HepG2 (cell line): ENCODE measurements around the gene TRAIP. TPM values are rescaled to one million over a fixed set of nuclear protein-coding genes. Genes with fewer than 3 reads are reported as not detected.

ENCODE experiments used
- ATAC-seq: fragments of 200-7000 bp; cut with Tn5 transposase; 3 replicates; pipeline ENCODE4 v1.9.1; 2020; ENCODE audit warnings: mild to moderate bottlenecking, moderate library complexity
- BruUV-seq: library from RNA; stranded (reverse); fragments of 400-500 nt; replicated peaks from 2 replicates; lab custom pipeline; 2021; lab: Mats Ljungman, UMichigan
- CTCF ChIA-PET: fragments of 300-600 bp; formaldehyde crosslinking; extraction: SDS; loops from one replicate; lab custom pipeline; 2021; ENCODE audit warnings: low total read pairs, inconsistent platforms, low intra/inter-chr PET ratio; lab: Yijun Ruan, JAX
- POLR2A ChIA-PET: fragments of 350-600 bp; sonication (Branson Sonifier 250); formaldehyde crosslinking; loops from one replicate; lab custom pipeline; 2020; ENCODE audit warnings: antibody characterized with exemption, inconsistent platforms; lab: Yijun Ruan, JAX
- DNase-seq: peaks from one replicate; pipeline ENCODE4 v3.0.0-alpha.2; 2015; ENCODE audit warnings: low spot score
- FAIRE-seq: peaks from 3 replicates; lab custom pipeline; 2011; peaks lifted over from hg19 to GRCh38; lab: Jason Lieb, UNC
- H2AFZ ChIP-seq: one replicate; pipeline ENCODE4 v1.6.1; 2011; ENCODE audit warnings: low read length, inconsistent platforms
- H3K27ac ChIP-seq: fragments of 300-600 bp; 3 replicates; pipeline ENCODE4 v1.8.0; 2011; ENCODE audit warnings: mixed run types, mild to moderate bottlenecking, mixed read lengths, low read length, inconsistent platforms; ENCODE audit not compliant: insufficient read depth; ENCODE audit errors: extremely low read length
- H3K27me3 ChIP-seq, 2 experiments: fragments of 200-600 bp in 1 of 2; 2 replicates in 1 of 2; 3 replicates in 1 of 2; pipeline versions ENCODE4 v1.6.0 to v1.8.0; 2011; ENCODE audit warnings: low read length in 2 of 2, mild to moderate bottlenecking in 2 of 2, moderate library complexity in 2 of 2, inconsistent platforms in 1 of 2; ENCODE audit not compliant: insufficient read depth in 2 of 2, control insufficient read depth in 1 of 2
- H3K36me3 ChIP-seq, 2 experiments: fragments of 200-600 bp in 1 of 2; replicated peaks in 1 of 2; 2 replicates in 1 of 2; 3 replicates in 1 of 2; pipeline versions ENCODE4 v1.5.1 to v1.8.0; 2011; ENCODE audit warnings: low read length in 2 of 2, inconsistent platforms in 1 of 2; ENCODE audit not compliant: insufficient read depth in 2 of 2, control insufficient read depth in 1 of 2
- H3K4me1 ChIP-seq: 2 replicates; pipeline ENCODE4 v1.5.1; 2012; ENCODE audit warnings: low read length, inconsistent platforms; ENCODE audit not compliant: insufficient read depth
- H3K4me2 ChIP-seq: 2 replicates; pipeline ENCODE4 v1.6.0; 2011; ENCODE audit warnings: low read depth, low read length, inconsistent platforms
- H3K4me3 ChIP-seq, 3 experiments: fragments of 200-600 bp in 1 of 3; sonication (generic), shearing (Covaris generic) in 1 of 3; replicated peaks in 1 of 3; 2 replicates each; pipeline ENCODE4 v1.5.1; 2011 to 2016; ENCODE audit warnings: low read length in 3 of 3, inconsistent platforms in 2 of 3, low read depth in 2 of 3, mild to moderate bottlenecking in 2 of 3, control low read depth in 1 of 3, mixed read lengths in 1 of 3; ENCODE audit not compliant: insufficient read depth in 1 of 3
- H3K79me2 ChIP-seq: one replicate; pipeline ENCODE4 v1.6.1; 2011; ENCODE audit warnings: low read length, inconsistent platforms; ENCODE audit not compliant: insufficient read depth
- H3K9ac ChIP-seq: 2 replicates; pipeline ENCODE4 v1.6.0; 2011; ENCODE audit warnings: mild to moderate bottlenecking, low read depth, low read length, inconsistent platforms; ENCODE audit not compliant: insufficient read depth
- H3K9me3 ChIP-seq: 2 replicates; pipeline ENCODE4 v1.5.1; 2012; ENCODE audit warnings: mild to moderate bottlenecking, low read length
- H4K20me1 ChIP-seq: 2 replicates; pipeline ENCODE4 v1.6.0; 2011; ENCODE audit warnings: inconsistent platforms, mild to moderate bottlenecking, low read length, moderate library complexity; ENCODE audit not compliant: insufficient read depth
- CEBPG ChIP-seq: IDR thresholded peaks from 2 replicates; pipeline ENCODE4 v1.6.1; 2016
- CENPT ChIP-seq: sonication (generic); formaldehyde crosslinking; IDR thresholded peaks from 2 replicates; pipeline ENCODE4 v1.8.0; 2022; ENCODE audit warnings: low read depth, mild to moderate bottlenecking, moderate library complexity, missing genetic modification reagents
- CHD4 ChIP-seq: fragments of 200-600 bp; sonication (generic); IDR thresholded peaks from 2 replicates; pipeline ENCODE4 v1.7.0; 2017; ENCODE audit warnings: mild to moderate bottlenecking, low read length, borderline replicate concordance
- HMG20A ChIP-seq: IDR thresholded peaks from 2 replicates; pipeline ENCODE4 v1.6.1; 2016; ENCODE audit warnings: borderline replicate concordance
- IRX3 ChIP-seq: sonication (generic); formaldehyde crosslinking; IDR thresholded peaks from 2 replicates; pipeline ENCODE4 v1.8.1; 2023; ENCODE audit warnings: mild to moderate bottlenecking, low read depth, missing genetic modification reagents, borderline replicate concordance
- PAX8 ChIP-seq: sonication (generic); formaldehyde crosslinking; IDR thresholded peaks from 2 replicates; pipeline ENCODE4 v1.8.0; 2022; ENCODE audit warnings: mild to moderate bottlenecking, missing genetic modification reagents, borderline replicate concordance
- RBFOX2 ChIP-seq: fragments of 200-400 bp; formaldehyde crosslinking; IDR thresholded peaks from 2 replicates; pipeline ENCODE4 v1.6.1; 2017; ENCODE audit warnings: low read depth, mild to moderate bottlenecking, low read length
- RFX3 ChIP-seq: IDR thresholded peaks from 2 replicates; pipeline ENCODE4 v1.6.1; 2016; ENCODE audit warnings: missing biosample characterization, missing genetic modification reagents
- RXRB ChIP-seq: IDR thresholded peaks from 2 replicates; pipeline ENCODE4 v1.6.1; 2016; ENCODE audit warnings: borderline replicate concordance, missing genetic modification reagents, missing compliant biosample characterization
- SNAI1 ChIP-seq: sonication (generic); formaldehyde crosslinking; IDR thresholded peaks from 2 replicates; pipeline ENCODE4 v1.5.0; 2020; ENCODE audit warnings: mild to moderate bottlenecking, missing genetic modification reagents, borderline replicate concordance
- STAG1 ChIP-seq: sonication (generic); formaldehyde crosslinking; IDR thresholded peaks from 2 replicates; pipeline ENCODE4 v1.4.0; 2020; ENCODE audit warnings: missing genetic modification reagents
- XRCC5 ChIP-seq: fragments of 200-400 bp; formaldehyde crosslinking; optimal IDR thresholded peaks from 2 replicates; pipeline ENCODE3; 2017; ENCODE audit warnings: mild to moderate bottlenecking, low read length
- ZBTB1 ChIP-seq: sonication (generic); formaldehyde crosslinking; IDR thresholded peaks from 2 replicates; pipeline ENCODE4 v1.4.0; 2020; ENCODE audit warnings: missing genetic modification reagents, borderline replicate concordance
- ZC3H4 ChIP-seq: sonication (generic); formaldehyde crosslinking; IDR thresholded peaks from 2 replicates; pipeline ENCODE4 v1.4.0; 2020; ENCODE audit warnings: missing genetic modification reagents, borderline replicate concordance
- ZFP90 ChIP-seq: sonication (generic); formaldehyde crosslinking; IDR thresholded peaks from 2 replicates; pipeline ENCODE4 v1.8.0; 2022; ENCODE audit warnings: missing genetic modification reagents, mild to moderate bottlenecking, inconsistent platforms, borderline replicate concordance
- ZNF17 ChIP-seq: sonication (generic); formaldehyde crosslinking; IDR thresholded peaks from 2 replicates; pipeline ENCODE4 v1.5.0; 2020; ENCODE audit warnings: mild to moderate bottlenecking, missing genetic modification reagents
- ZNF18 ChIP-seq: sonication (generic); formaldehyde crosslinking; IDR thresholded peaks from 2 replicates; pipeline ENCODE4 v1.8.0; 2022; ENCODE audit warnings: mild to moderate bottlenecking, missing genetic modification reagents; ENCODE audit not compliant: insufficient replicate concordance
- ZNF205 ChIP-seq: IDR thresholded peaks from 2 replicates; pipeline ENCODE4 v1.6.1; 2018; ENCODE audit warnings: missing biosample characterization, missing genetic modification reagents
- ZNF430 ChIP-seq: sonication (generic); formaldehyde crosslinking; IDR thresholded peaks from 2 replicates; pipeline ENCODE4 v1.9.0; 2021; ENCODE audit warnings: mild to moderate bottlenecking, missing genetic modification reagents
- ZNF549 ChIP-seq: sonication (generic); formaldehyde crosslinking; IDR thresholded peaks from 2 replicates; pipeline ENCODE4 v1.5.0; 2020; ENCODE audit warnings: missing genetic modification reagents
- ZNF616 ChIP-seq: sonication (generic); formaldehyde crosslinking; IDR thresholded peaks from 2 replicates; pipeline ENCODE4 v1.5.0; 2020; ENCODE audit warnings: low read depth, mild to moderate bottlenecking, missing genetic modification reagents
- in situ Hi-C: cut with HindIII; loops from 2 replicates; pipeline ENCODE4 v1.10.0; 2017; ENCODE audit warnings: low pct_unique_long_range_greater_than_20kb; ENCODE audit not compliant: extremely low pct_ligation_motif_present
- intact Hi-C: fragments of 100-400 bp; cut with micrococcal nuclease; formaldehyde crosslinking; loops from one replicate; pipeline ENCODE4 v1.10.0; 2022; ENCODE audit not compliant: unreplicated experiment
- polyA plus RNA-seq, 8 experiments: library from polyadenylated mRNA; depleted of rRNA in 3 of 8; stranded (reverse) in 7 of 8; unstranded in 1 of 8; fragments of >200 nt; fragmentation: Illumina TruSeq in 4 of 8; extraction: Trizol in 4 of 8; gene quantifications; 2 replicates each; pipeline versions ENCODE4 v1.2.1 to v1.2.3, GENCODE V29; 2011 to 2016; ENCODE audit warnings: low read depth in 4 of 8, missing spikeins in 1 of 8, mixed read lengths in 1 of 8; ENCODE audit not compliant: insufficient read depth in 1 of 8
- total RNA-seq, 5 experiments: library from RNA; depleted of rRNA; stranded (reverse); fragments of >200 nt; fragmentation: Illumina TruSeq; extraction: Trizol; gene quantifications; 2 replicates each; pipeline ENCODE4 v1.2.3, GENCODE V29; 2016; ENCODE audit warnings: low read depth in 1 of 5

The TRAIP gene
- total and polyA plus RNA-seq, 2 of the 13 experiments (the other 11 are each of a cell fraction or from before 2014, with no cell fraction given) = 13.9 to 23.9 TPM

DNA sequence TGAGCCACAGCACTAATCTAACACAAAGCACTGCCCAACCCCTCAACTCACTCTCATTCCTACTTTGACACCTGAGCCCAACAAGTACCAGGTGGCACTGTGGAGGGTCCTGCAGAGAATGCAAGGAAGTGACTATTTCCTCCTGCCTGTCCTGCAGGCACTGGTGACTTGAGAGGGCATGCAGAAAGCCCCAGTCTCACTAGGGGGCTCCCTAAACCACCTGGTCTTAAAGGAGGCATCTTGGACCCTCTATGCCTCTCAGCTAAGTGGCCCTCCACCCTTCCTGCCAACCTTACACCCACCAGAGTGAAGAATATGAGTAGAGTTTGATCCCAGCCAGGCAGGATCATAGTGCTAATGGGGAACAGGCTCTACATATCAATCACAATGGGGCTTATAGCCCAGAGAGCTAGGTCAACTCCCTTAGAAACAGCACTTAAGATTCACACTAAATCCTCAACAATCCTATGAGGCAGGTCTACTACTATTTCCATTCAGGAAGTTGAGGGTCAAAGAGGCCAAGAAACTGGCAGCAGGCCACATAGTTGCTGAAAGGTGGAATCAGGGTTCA, 15.2 kb downstream of the TRAIP start:
- DNase-seq (no peak), FAIRE-seq (no peak), ATAC-seq (peak; percentile 11; the same call in 1 of the 3 replicates)
- BruUV-seq = no TSS peak
- Histone ChIP-seq H3K79me2 (no peaks in the 10 kb centered on the region), H2AFZ (no peak overlapping the region), H3K4me1 (peaks cover 49% of the 10 kb centered on the region), H3K27me3 (no peaks in the 10 kb centered on the region), H3K9me3 (no peaks in the 10 kb centered on the region), H3K27ac (no peak overlapping the region), H3K36me3 (peaks cover 4 to 27% of the 10 kb centered on the region in 2 experiments; a peak in 3 of 5 replicates), H3K4me3 (no peak overlapping the region), H3K4me2 (no peak overlapping the region), H4K20me1 (no peaks in the 10 kb centered on the region), H3K9ac (no peak overlapping the region)
- intact Hi-C loops (no loop called here), in situ Hi-C loops (loop anchor here (5.0 kb wide), 2 partner anchors 34 to 66 kb away; no protein-coding TSS in a partner anchor)
- POLR2A ChIA-PET = interaction anchor here (1.0 kb wide), 1 partner anchor 46 kb away, joined by 3 read pairs; no protein-coding TSS in a partner anchor
- CTCF ChIA-PET = interaction anchor here (2.4 kb wide), 1 partner anchor 65 kb away, joined by 8 read pairs; no protein-coding TSS in a partner anchor
- TF ChIP-seq ZBTB1 (CRISPR knock-in tag) = no peak
- peak; percentile 83 for TF ChIP-seq STAG1 (CRISPR knock-in tag)
- no peak for TF ChIP-seq ZNF549 (CRISPR knock-in tag)
- peak; percentile 61 for TF ChIP-seq XRCC5
- TF ChIP-seq CEBPG = no peak
- no peak for TF ChIP-seq ZNF430 (CRISPR knock-in tag)
- TF ChIP-seq ZC3H4 (CRISPR knock-in tag) = no peak
- TF ChIP-seq HMG20A (CRISPR knock-in tag) = no peak
- TF ChIP-seq ZNF18 (CRISPR knock-in tag) = no peak
- no peak for TF ChIP-seq RXRB (CRISPR knock-in tag)
- TF ChIP-seq ZNF205 (CRISPR knock-in tag) = peak; percentile 95
- TF ChIP-seq ZNF616 (CRISPR knock-in tag) = no peak
- TF ChIP-seq CHD4 = no peak
- TF ChIP-seq IRX3 (CRISPR knock-in tag) = no peak
- no peak for TF ChIP-seq ZFP90 (CRISPR knock-in tag)
- TF ChIP-seq SNAI1 (CRISPR knock-in tag) = no peak
- no peak for TF ChIP-seq CENPT (CRISPR knock-in tag)
- no peak for TF ChIP-seq ZNF17 (CRISPR knock-in tag)
- TF ChIP-seq RBFOX2 = no peak
- TF ChIP-seq PAX8 (CRISPR knock-in tag) = no peak
- TF ChIP-seq RFX3 (CRISPR knock-in tag) = no peak
